Stimulated activated naive CD8-positive, alpha-beta T cell treated with anti-CD3 and anti-CD28 coated beads, Interleukin-15, amount 100 ng/mL, for 72 hours (primary cell): Measurements from ENCODE around the gene GART.
A peak's percentile ranks its signal among the peaks of the same experiment; 100 is the strongest.
"Not testable (repeated sequence)": the region's sequence is repeated elsewhere in the genome, so short reads cannot be mapped to it uniquely, and the experiment has no call there.

Experiments used
- ATAC-seq: fragments of 150-1000 bp; cut with Tn5 transposase; 2 replicates; pipeline ENCODE4 v1.10.0; 2021; ENCODE audit warnings: mild to moderate bottlenecking, moderate library complexity
- DNase-seq, 2 donors: peaks; one replicate each; pipeline ENCODE4 v3.0.0; 2021 to 2022
- H3K27ac Mint-ChIP-seq, 2 donors: one replicate each; pipeline ENCODE4 v1.8.0; 2022; ENCODE audit warnings: mild to moderate bottlenecking in 2 of 2, mixed read lengths in 2 of 2, moderate library complexity in 2 of 2
- H3K27me3 Mint-ChIP-seq: one replicate; pipeline ENCODE4 v1.8.0; 2022; ENCODE audit warnings: mixed read lengths
- H3K4me1 Mint-ChIP-seq: one replicate; pipeline ENCODE4 v1.8.0; 2022; ENCODE audit warnings: mild to moderate bottlenecking, mixed read lengths
- H3K4me3 Mint-ChIP-seq, 2 donors: one replicate each; pipeline ENCODE4 v1.8.0; 2022; ENCODE audit warnings: mild to moderate bottlenecking in 2 of 2, mixed read lengths in 2 of 2, moderate library complexity in 1 of 2
- H3K9me3 Mint-ChIP-seq, 2 donors: one replicate each; pipeline ENCODE4 v1.8.0; 2022; ENCODE audit warnings: mixed read lengths in 2 of 2

The GART gene

DNA sequence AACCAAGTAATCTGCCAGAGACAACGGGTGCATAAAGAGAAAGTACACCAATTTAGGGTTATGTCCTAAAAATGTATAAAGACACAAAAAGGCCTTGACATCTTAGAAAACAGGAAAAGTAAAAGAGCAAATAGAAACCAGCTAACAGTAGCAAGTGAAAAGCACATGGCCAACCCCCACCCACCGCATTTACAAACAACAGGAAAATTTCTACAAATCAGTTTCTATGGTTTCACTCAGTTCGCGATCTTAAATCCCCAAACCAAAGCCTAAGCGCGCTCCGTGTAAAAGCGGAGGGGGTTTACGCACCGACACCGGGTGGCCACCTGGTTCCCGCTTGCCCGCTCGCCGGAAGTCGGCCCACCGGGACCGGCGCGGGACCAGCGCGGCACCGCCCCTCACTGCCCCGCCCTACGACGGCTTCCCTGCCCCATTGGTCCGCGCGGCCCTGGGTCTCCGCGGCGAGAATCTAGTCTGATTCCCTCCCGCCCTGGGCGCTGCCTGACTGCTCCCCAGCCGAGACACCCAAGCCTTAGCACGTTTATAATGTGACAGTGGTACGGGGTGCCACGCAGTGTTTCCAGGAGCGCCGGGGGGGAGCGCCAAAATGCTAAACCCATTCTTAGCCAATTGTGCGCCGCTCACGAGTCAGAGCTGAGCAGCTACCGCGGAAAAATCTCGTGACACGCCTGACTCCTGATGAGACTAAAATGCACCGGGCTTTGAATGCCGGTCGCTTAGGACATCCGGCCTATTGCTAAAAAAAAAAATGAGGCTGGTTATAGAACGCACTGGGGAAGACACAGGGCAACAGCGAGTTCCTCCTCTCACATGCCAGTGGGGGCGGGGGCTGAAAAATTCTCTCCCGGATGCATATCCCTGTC lies at the start of gene GART:
Gene GART (minus strand): TSS at position 362 of the 884 bp plus-strand sequence. CDS start 2,802 bp downstream, outside the sequence.
- Mint-ChIP-seq H3K9me3 (peaks cover 0 to 5% of the 10 kb centered on the region in 2 donors), H3K4me1 (peaks cover 37% of the 10 kb centered on the region), H3K27ac (peak within 1 kb of the TSS; percentile 100), H3K4me3 (peak within 1 kb of the TSS; percentile 95 to 96), H3K27me3 (no peaks in the 10 kb centered on the region)
- ATAC-seq = peak; percentile 78
- peak; percentile 85 to 87 for DNase-seq

DNA sequence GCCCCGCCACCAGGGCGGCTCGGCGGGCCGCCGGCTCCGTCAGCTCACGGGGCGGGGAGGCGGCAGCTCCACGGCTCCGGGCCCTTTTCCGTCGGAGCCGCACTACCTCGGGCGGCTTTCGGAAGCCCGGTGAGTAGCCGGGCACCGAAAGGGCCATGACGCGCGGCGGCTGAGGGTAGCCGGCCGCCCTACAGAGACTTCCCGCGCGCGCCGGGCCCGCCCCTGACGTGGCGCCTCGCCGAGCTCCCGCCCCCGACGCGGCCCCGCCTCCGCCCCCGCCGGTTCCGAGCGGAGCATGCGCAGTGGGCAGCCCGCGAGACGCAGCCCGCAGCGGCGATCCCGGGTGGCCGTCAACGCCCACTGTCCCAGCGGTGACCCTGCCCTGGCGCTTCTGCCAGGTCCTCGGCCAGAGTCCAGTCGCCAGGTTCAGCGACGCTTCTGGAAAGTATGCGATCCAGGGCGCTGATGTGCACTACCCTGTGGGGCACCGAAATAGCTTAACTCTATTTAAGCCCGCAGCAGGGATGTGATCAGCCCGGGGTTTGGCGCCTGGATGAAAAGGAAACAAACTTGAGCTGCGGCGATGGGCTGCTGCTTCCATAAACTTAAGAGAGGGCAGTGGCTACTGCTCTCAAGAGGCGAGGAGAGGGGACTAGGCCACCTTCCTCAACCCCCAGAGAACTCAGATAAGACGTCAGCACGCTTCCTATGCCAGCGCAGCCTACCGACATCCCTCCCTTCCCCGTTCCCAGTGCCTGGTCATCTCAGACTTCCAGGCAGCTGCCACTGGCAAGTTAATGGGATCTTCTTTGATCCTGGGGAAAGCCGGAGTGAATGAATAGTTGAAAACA lies 46.8 kb upstream of the GART start, which contains the start of gene DONSON:
Gene DONSON (minus strand): TSS at position 200 of the 851 bp plus-strand sequence. CDS start 43 bp downstream, at position 157.
- peak within 1 kb of the TSS; percentile 98 for H3K4me3 Mint-ChIP-seq
- no peaks in the 10 kb centered on the region for H3K27me3 Mint-ChIP-seq
- DNase-seq = peak; percentile 86 to 91
- peak; percentile 95 for ATAC-seq
- no peaks in the 10 kb centered on the region for H3K9me3 Mint-ChIP-seq
- peaks cover 32% of the 10 kb centered on the region for H3K4me1 Mint-ChIP-seq
- H3K27ac Mint-ChIP-seq = peak within 1 kb of the TSS; percentile 88 to 97

DNA sequence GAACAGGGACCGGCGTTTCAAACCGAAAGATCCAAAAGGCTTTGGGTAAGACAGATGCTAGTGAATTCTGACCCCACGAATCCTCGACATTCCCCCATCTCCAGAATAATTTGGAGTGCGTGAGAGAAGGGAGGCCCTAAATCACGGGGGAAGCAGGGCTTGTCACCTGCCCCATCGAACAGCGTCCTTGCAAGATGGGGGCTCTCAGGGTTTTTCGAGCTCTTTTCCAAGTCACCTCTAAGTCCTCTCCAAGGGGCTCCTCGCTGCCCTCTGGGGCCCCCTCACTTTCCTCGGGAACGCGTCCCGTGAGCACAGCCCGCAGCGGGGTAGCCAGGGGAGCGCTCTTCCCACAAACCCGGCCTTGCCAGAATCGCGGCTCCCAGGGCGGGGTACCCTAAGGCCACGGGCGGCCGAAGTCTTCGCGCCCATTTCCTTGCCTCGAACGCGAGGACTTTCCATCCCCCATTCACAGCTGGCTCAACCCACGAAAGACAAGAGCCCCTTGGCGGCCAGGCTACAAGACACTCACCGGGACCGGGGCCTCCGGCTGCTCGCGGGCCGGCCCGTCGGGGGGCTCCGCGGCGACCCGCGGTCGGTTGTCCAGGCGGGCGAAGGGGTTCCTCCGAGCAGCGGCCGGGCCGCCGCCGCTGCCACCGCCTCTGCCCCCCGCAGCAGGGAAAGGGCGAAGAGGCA lies 46.0 kb upstream of the GART start:
- peak in 1 of 2 donors; percentile 42 for DNase-seq
- peak overlapping the region; percentile 98 for H3K4me3 Mint-ChIP-seq

DNA sequence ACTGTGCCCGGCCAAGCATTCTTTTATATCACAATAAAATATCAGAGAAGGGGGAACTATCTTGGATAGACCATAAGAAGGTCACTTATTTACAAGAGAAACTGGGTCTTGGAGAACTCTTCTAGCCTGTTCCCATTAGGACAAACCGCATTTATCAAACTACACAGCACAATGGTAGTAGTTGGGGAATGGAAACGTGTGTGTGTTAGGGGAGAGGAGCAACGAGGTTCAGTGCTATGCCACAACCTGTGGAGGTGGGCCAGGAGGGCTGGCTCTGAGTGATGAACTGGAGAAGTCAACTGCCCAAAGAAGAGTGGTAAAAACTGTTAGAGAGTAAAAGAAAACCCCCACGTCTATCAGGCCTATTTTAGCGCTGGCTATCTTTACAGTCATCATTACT lies 45.0 kb upstream of the GART start:
- Mint-ChIP-seq H3K4me1 (peaks cover 32% of the 10 kb centered on the region), H3K4me3 (peak overlapping the region; percentile 61 to 98), H3K9me3 (no peaks in the 10 kb centered on the region), H3K27ac (peak overlapping the region in 1 of 2 donors; percentile 59), H3K27me3 (no peaks in the 10 kb centered on the region)
- ATAC-seq (no peak), DNase-seq (no peak)

More for the DNA sequence above, 46.0 kb upstream of the GART start:
- ATAC-seq = peak; percentile 51
- H3K27ac Mint-ChIP-seq = peak overlapping the region; percentile 85 to 97
- no peaks in the 10 kb centered on the region for H3K9me3 Mint-ChIP-seq
- peaks cover 32% of the 10 kb centered on the region for H3K4me1 Mint-ChIP-seq
- H3K27me3 Mint-ChIP-seq = no peaks in the 10 kb centered on the region

DNA sequence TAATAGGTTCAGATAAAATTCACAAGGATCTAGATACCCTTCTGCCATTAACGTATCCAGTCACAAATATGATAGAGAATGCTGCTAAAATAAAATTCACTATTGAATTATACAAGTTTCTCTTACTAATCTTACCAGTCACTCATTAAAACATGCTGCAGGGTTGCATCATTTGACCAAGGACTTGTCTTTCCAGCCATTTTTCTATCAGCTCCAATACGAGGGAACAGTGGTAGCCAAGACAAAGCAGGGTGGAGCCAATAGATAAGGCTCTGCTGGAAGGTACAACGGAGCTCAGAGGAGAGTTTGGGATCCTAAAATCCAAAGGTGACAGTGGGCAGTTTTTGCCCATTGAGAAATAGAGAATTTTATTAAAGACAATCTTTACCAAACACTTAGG lies 42.5 kb upstream of the GART start:
- ATAC-seq (no peak), DNase-seq (no peak)
- H3K4me3 Mint-ChIP-seq = no peak overlapping the region
- H3K9me3 Mint-ChIP-seq = no peaks in the 10 kb centered on the region
- peaks cover 30% of the 10 kb centered on the region for H3K4me1 Mint-ChIP-seq
- no peaks in the 10 kb centered on the region for H3K27me3 Mint-ChIP-seq
- peak overlapping the region in 1 of 2 donors; percentile 34 for H3K27ac Mint-ChIP-seq

DNA sequence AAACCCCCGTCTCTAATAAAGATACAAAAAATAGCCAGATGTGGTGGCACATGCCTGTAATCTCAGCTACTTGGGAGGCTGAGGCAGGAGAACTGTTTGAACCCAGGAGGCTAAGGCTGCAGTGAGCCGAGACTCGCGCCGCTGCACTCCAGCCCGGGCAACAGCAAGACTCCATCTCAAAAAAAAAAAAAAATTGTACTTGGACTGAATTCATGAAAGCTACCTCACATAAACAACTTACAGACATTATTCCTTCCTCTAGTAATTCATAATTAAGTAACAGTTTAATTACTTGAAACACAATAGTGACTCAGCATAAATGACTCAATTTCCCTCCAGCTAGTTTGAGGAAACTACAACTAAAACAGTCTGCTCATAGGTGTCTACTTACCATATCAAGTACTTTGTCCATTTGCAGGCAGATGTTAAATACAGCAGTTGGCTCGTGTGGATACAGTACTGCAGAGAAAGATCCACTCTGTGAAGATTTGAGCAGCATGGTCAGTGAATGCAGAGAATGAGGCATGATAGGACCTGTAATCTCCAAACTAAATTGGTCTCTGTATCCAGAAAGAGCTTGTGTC lies 37.1 kb upstream of the GART start:
- H3K9me3 Mint-ChIP-seq = no peaks in the 10 kb centered on the region
- peak overlapping the region in 1 of 2 donors; percentile 65 for H3K27ac Mint-ChIP-seq
- H3K4me1 Mint-ChIP-seq = peaks cover 6% of the 10 kb centered on the region
- H3K27me3 Mint-ChIP-seq = no peaks in the 10 kb centered on the region
- no peak for ATAC-seq
- H3K4me3 Mint-ChIP-seq = no peak overlapping the region
- DNase-seq = no peak

DNA sequence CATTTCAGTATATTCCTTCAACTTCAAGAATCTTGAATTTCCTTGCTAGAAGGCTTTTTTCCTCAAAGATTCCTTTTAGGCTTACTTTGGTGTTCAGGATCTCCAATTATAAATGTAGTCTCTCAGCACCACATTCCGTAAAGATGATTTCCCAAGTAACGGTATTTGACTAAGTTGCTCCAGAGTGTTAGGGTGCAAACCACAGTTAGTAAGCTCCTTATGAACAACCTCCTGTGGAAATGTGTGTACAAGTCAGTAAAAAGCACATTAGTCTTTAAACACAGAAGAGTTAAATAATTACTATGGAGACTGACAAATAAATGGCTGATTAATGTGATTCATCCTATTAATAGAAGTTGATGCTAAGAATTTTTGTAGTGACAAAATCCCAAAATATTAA lies 36.3 kb upstream of the GART start:
- Mint-ChIP-seq H3K27ac (peak overlapping the region in 1 of 2 donors; percentile 12), H3K4me3 (no peak overlapping the region)

DNA sequence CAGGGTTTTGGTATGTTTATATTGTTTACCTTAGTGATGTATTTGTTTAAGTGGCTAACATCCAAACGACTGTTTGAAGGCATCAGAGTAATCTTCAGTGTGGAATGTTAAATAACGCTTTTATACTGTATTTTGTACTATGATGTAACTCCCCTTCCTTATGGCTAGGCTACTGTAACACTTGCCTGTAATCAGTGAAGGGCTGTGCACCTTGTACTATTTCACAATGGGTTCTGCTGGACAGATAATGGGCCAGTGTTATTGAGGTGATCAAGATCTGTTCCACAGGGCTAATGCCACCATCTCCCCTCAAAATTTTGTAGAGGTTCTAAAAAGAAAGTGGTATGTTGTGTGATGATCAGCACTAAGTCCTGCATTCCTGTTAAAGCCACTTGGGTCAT lies 34.8 kb upstream of the GART start:
- DNase-seq, H3K27me3 Mint-ChIP-seq, ATAC-seq, H3K27ac Mint-ChIP-seq, H3K4me3 Mint-ChIP-seq, H3K9me3 Mint-ChIP-seq, H3K4me1 Mint-ChIP-seq: not testable (repeated sequence)

More for the DNA sequence above, 36.3 kb upstream of the GART start:
- H3K27me3 Mint-ChIP-seq = no peaks in the 10 kb centered on the region
- ATAC-seq (no peak), DNase-seq (no peak)
- H3K9me3 Mint-ChIP-seq = no peaks in the 10 kb centered on the region
- H3K4me1 Mint-ChIP-seq = peaks cover 6% of the 10 kb centered on the region

DNA sequence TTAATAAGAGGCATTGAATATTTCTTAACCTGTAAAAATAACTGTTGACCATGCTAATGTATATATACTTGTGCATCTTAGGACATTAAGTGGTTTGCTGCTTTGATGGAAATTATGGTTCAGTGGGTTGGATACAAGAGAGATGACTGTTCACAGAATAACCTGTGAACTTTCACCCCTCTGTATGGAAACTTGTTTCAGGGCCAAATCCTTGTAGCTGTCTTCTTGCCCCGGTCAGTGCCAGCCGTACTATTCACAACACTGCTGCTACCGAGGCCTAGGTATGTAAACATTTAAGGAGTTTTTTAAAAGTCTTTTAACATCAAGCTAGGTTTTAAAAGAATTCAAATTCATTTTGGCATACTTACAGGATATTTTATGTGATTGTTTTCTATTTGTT lies 30.4 kb upstream of the GART start:
- Mint-ChIP-seq H3K27ac (peak overlapping the region in 1 of 2 donors; percentile 66), H3K27me3 (no peaks in the 10 kb centered on the region), H3K4me3 (no peak overlapping the region), H3K4me1 (peaks cover 17% of the 10 kb centered on the region), H3K9me3 (no peaks in the 10 kb centered on the region)
- no peak for ATAC-seq
- DNase-seq = no peak

DNA sequence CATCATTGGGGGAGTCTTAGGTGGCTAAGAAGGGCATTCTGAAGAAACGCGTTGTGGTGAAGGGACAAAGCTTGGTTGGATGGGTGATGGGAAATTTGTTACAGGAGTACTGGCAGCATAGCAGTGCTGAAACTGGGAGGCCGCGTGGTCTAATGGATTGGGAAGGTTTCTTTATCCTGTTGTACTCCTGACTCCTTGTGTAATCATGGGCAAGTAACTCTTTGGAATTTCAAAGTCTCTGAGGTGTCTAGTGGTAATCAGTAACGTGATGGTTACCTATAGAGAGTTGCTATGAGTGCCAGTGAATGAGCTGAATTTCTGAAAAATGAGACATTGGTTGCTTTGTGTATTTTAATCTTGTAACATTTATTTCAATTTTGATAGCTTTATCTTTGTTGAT lies 28.1 kb upstream of the GART start:
- peak overlapping the region in 1 of 2 donors; percentile 92 for H3K27ac Mint-ChIP-seq

DNA sequence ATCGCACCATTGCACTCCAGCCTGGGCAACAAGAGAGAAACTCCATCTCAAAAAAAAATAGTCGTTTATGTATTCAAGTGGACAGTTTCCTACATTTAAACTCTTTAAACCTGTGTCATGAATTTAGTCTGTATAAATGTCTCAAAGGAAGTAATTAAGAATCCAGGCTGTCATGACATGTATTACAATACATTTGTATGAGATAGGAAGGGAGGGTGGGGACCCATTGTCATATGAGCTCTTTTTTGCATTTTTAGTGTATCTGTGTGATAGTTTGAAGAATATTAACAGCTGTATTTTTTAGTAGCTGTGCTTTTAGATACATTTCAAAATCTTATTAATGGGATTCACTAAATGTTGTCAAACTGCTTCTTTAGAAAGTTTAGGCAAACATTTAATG lies 26.5 kb upstream of the GART start:
- Mint-ChIP-seq H3K27me3 (no peaks in the 10 kb centered on the region), H3K9me3 (no peaks in the 10 kb centered on the region), H3K27ac (peak overlapping the region; percentile 19 to 88), H3K4me3 (no peak overlapping the region), H3K4me1 (peaks cover 17% of the 10 kb centered on the region)
- no peak for DNase-seq
- ATAC-seq = no peak

More for the DNA sequence above, 28.1 kb upstream of the GART start:
- no peak overlapping the region for H3K4me3 Mint-ChIP-seq
- H3K9me3 Mint-ChIP-seq = no peaks in the 10 kb centered on the region
- peaks cover 17% of the 10 kb centered on the region for H3K4me1 Mint-ChIP-seq
- no peaks in the 10 kb centered on the region for H3K27me3 Mint-ChIP-seq
- ATAC-seq (no peak), DNase-seq (no peak)

DNA sequence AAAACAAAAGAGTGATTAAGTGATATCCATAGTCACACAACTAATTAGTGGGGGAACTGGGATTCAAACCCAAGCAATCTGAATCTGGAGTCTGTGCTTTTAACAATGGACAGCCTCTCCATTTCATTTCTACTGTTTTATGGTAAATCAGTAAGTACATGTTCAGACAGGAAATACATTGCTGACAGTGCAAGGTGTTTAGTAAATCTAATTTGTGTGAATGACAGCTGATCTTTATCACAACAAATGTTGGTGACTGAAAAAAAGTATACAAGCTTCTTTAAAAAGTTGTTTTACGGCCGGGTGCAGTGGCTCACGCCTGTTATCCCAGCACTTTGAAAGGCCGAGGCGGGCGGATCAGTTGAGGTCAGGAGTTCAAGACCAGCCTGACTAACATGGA lies 26.0 kb upstream of the GART start:
- no peak overlapping the region for H3K4me3 Mint-ChIP-seq
- H3K9me3 Mint-ChIP-seq = no peaks in the 10 kb centered on the region
- no peak for DNase-seq
- peaks cover 18% of the 10 kb centered on the region for H3K4me1 Mint-ChIP-seq
- no peak for ATAC-seq
- H3K27ac Mint-ChIP-seq = peak overlapping the region; percentile 25 to 88
- H3K27me3 Mint-ChIP-seq = no peaks in the 10 kb centered on the region

DNA sequence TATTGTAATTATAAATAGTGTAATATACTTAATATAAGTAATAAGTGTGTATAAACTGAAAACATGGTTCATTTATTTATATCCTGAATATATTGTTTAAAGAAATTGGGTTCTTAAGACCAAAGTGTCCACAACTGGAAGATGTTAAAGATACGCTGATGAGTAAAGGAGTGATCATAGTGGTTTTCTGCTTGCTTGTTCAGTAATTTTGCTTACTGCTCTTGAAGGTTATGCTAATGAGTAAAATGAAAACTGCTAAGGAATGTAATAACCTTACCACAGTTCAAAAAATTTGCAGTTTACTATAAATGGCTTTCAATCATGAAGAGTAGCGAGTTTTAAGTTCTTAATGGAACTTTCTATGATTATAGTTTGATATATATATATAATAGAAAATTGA lies 24.6 kb upstream of the GART start:
- H3K4me3 Mint-ChIP-seq = no peak overlapping the region
- DNase-seq (no peak), ATAC-seq (no peak)
- no peaks in the 10 kb centered on the region for H3K9me3 Mint-ChIP-seq
- no peak overlapping the region for H3K27ac Mint-ChIP-seq
- peaks cover 23% of the 10 kb centered on the region for H3K4me1 Mint-ChIP-seq
- H3K27me3 Mint-ChIP-seq = no peaks in the 10 kb centered on the region

DNA sequence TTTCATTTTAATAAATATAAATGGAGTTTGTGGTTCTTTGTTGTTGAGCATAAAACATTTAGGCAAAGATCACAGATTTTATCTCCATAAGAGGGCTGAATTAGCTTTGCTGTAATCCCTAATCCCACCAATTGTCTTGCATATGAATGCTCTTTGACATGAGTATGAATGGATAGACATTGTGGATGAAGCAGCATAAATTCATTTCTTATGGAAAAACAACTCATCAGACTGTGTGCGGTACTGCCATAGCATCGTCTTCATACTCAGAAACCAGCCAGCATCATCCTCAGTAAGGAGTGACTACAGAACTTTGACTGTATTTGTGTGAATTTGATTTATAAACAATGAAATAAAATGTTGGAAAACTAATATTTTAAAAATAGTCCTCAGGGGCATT lies 20.5 kb upstream of the GART start:
- H3K27ac Mint-ChIP-seq = no peak overlapping the region
- no peaks in the 10 kb centered on the region for H3K27me3 Mint-ChIP-seq
- no peak overlapping the region for H3K4me3 Mint-ChIP-seq
- no peaks in the 10 kb centered on the region for H3K9me3 Mint-ChIP-seq
- DNase-seq = no peak
- no peak for ATAC-seq
- peaks cover 21% of the 10 kb centered on the region for H3K4me1 Mint-ChIP-seq

DNA sequence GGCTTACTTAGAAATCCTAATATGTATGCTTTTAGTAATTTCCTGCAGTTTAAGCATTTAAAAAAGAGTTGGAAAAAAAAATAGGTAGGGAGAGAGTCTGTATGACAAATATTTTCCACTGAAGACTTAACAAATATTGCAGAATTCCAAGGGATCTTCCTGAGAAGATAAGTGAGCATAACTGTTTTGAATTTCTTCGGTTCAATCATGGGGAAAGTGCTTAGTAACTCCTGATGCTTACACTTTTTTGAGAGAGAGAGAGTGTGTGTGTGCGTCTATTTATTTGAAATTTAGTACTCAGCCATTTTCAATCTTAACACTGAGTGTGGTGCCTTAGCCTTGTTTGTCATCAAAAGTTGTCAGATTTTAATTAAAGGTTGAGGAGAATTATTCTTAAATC lies 19.5 kb upstream of the GART start:
- Mint-ChIP-seq H3K4me3 (no peak overlapping the region), H3K27me3 (no peaks in the 10 kb centered on the region), H3K9me3 (no peaks in the 10 kb centered on the region), H3K27ac (peak overlapping the region in 1 of 2 donors; percentile 23), H3K4me1 (peaks cover 27% of the 10 kb centered on the region)
- DNase-seq (no peak), ATAC-seq (no peak)
